ENCODE results near the gene SMIM1. TPM values are rescaled to one million over a fixed set of nuclear protein-coding genes. Genes with fewer than 3 reads are reported as not detected.

SMIM1 gene
- total RNA-seq, 1 experiment from 2014 or later = 5.5 TPM

DNA sequence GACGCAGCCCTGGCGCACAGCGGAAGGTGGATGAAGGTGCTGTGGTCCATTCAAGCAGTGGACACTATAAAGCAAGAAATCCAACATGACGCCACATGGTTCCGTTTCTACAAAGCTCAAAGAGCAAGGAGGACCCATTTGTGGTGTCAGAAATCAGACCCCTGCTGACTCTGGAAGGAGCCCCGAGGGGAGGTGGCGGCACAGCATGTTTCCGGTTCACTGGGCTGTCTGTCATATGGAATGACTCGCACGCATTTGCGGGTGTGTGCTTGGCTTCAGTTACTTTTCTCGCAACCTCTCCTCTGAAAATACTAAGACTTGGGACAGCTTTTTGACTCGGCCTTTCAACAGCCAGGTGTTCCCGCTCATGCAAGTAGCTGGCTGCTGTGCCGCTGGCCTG lies 52.8 kb downstream of the SMIM1 start:
- intact Hi-C loops (cut with micrococcal nuclease) = no loop called here
- ChIA-PET CTCF (no interaction called here), RAD21 (ENCODE audit: low non-redundant PET in 1 of 2, low total read pairs in 2 of 2, uncharacterized antibody in 2 of 2, unreplicated experiment in 2 of 2) (no interaction called here), POLR2A (no interaction called here)
- Histone ChIP-seq H3K4me1 (ENCODE audit: control insufficient read depth in 1 of 2, insufficient read depth in 2 of 2, low read length in 2 of 2) (no peaks in the 10 kb centered on the region), H3K9me3 (ENCODE audit: control insufficient read depth in 1 of 2, insufficient read depth in 1 of 2, low read depth in 1 of 2, low read length in 2 of 2) (no peaks in the 10 kb centered on the region), H3K27me3 (ENCODE audit: insufficient read depth, low read length) (no peaks in the 10 kb centered on the region), H4K20me1 (ENCODE audit: insufficient read depth) (no peaks in the 10 kb centered on the region), H3K9me2 (ENCODE audit: insufficient read depth) (no peaks in the 10 kb centered on the region), H3K79me2 (ENCODE audit: insufficient read depth, low read length) (no peaks in the 10 kb centered on the region), H3K36me3 (ENCODE audit: control insufficient read depth in 1 of 2, insufficient read depth in 2 of 2, low read length in 2 of 2) (peaks cover 0 to 3% of the 10 kb centered on the region in 2 experiments; a peak in 2 of 4 replicates), H3K27ac (ENCODE audit: low read depth, low read length) (no peak overlapping the region), H2AFZ (ENCODE audit: low read depth, low read length, poor library complexity, severe bottlenecking) (no peak overlapping the region), H3K9ac (ENCODE audit: low read length) (no peak overlapping the region), H3K4me3 (replicated peaks in 1 of 2; ENCODE audit: low read depth in 1 of 2, low read length in 2 of 2) (no peak overlapping the region), H3K4me2 (ENCODE audit: low read length) (no peak overlapping the region)
- BruUV-seq (replicated peaks) = no TSS peak
- no peak for DNase-seq (ENCODE audit: low read depth, low spot score)
- ATAC-seq = no peak
- TF ChIP-seq ATF3 (IDR thresholded peaks at IDR 0.05) (no peak), JUND (IDR thresholded peaks at IDR 0.05) (no peak), YY1 (IDR thresholded peaks at IDR 0.05; ENCODE audit: extremely low read depth, insufficient replicate concordance, low read depth, low read length) (no peak)

Other genes with a start within 250 kb of the SMIM1 start
- gene MEGF6, start 161.2 kb upstream of the SMIM1 start, total RNA-seq (2021; ENCODE audit: unreplicated experiment) = 47.6 TPM
- 25.6 TPM for gene TPRG1L, start 147.7 kb upstream of the SMIM1 start, total RNA-seq (2021; ENCODE audit: unreplicated experiment)
- gene WRAP73, start 122.6 kb upstream of the SMIM1 start, total RNA-seq (2021; ENCODE audit: unreplicated experiment) = 51.4 TPM
- 19.2 TPM for gene TP73, start 120.2 kb upstream of the SMIM1 start, total RNA-seq (2021; ENCODE audit: unreplicated experiment)
- not detected for gene CCDC27, start 20.3 kb upstream of the SMIM1 start, total RNA-seq (2021; ENCODE audit: unreplicated experiment)
- gene LRRC47, start 23.7 kb downstream of the SMIM1 start, total RNA-seq (2021; ENCODE audit: unreplicated experiment) = 48.0 TPM
- 44.1 TPM for gene CEP104, start 84.5 kb downstream of the SMIM1 start, total RNA-seq (2021; ENCODE audit: unreplicated experiment)
- gene DFFB, start 84.7 kb downstream of the SMIM1 start, total RNA-seq (2021; ENCODE audit: unreplicated experiment) = 9.0 TPM
- gene C1orf174, start 127.5 kb downstream of the SMIM1 start, total RNA-seq (2021; ENCODE audit: unreplicated experiment) = 33.7 TPM